RWPE2 (cell line): ENCODE results near the gene GTF2F1.
A peak's percentile ranks its signal among the peaks of the same experiment; 100 is the strongest.

ENCODE experiments used
- ATAC-seq: fragments of 200-7000 bp; cut with Tn5 transposase; 3 replicates; pipeline ENCODE4 v1.9.1; 2021; ENCODE audit warnings: low read depth
- DNase-seq: peaks from one replicate; pipeline ENCODE4 v3.0.0-alpha.2; 2020; ENCODE audit warnings: low spot score
- H3K27ac ChIP-seq: fragments of 450-650 bp; 2 replicates; pipeline ENCODE4 v1.5.1; 2017; ENCODE audit warnings: mild to moderate bottlenecking; ENCODE audit not compliant: poor library complexity, severe bottlenecking
- H3K27me3 ChIP-seq: fragments of 250-450 bp; sonication (Bioruptor Pico); 2 replicates; pipeline ENCODE4 v1.5.1; 2021; ENCODE audit warnings: mild to moderate bottlenecking, moderate library complexity; ENCODE audit not compliant: insufficient read depth, poor library complexity, severe bottlenecking
- H3K36me3 ChIP-seq: fragments of 250-450 bp; sonication (Bioruptor Pico); 2 replicates; pipeline ENCODE4 v1.5.1; 2020; ENCODE audit warnings: low read depth, mild to moderate bottlenecking, moderate library complexity
- H3K4me1 ChIP-seq: fragments of 250-450 bp; sonication (Bioruptor Pico); 2 replicates; pipeline ENCODE4 v1.5.1; 2021; ENCODE audit warnings: mild to moderate bottlenecking, moderate library complexity; ENCODE audit not compliant: insufficient read depth, poor library complexity, severe bottlenecking
- H3K4me3 ChIP-seq: fragments of 250-450 bp; sonication (Bioruptor Pico); 2 replicates; pipeline ENCODE4 v1.5.1; 2021; ENCODE audit warnings: mild to moderate bottlenecking, moderate library complexity; ENCODE audit not compliant: severe bottlenecking
- H3K9me3 ChIP-seq: fragments of 250-450 bp; sonication (Bioruptor Pico); 2 replicates; pipeline ENCODE4 v1.5.1; 2021; ENCODE audit warnings: mild to moderate bottlenecking, moderate library complexity; ENCODE audit not compliant: severe bottlenecking
- CTCF ChIP-seq: fragments of 450-650 bp; IDR thresholded peaks from one replicate; pipeline ENCODE4 v1.5.1; 2017; ENCODE audit warnings: mild to moderate bottlenecking, moderate library complexity; ENCODE audit not compliant: poor library complexity, severe bottlenecking

GTF2F1 gene

DNA sequence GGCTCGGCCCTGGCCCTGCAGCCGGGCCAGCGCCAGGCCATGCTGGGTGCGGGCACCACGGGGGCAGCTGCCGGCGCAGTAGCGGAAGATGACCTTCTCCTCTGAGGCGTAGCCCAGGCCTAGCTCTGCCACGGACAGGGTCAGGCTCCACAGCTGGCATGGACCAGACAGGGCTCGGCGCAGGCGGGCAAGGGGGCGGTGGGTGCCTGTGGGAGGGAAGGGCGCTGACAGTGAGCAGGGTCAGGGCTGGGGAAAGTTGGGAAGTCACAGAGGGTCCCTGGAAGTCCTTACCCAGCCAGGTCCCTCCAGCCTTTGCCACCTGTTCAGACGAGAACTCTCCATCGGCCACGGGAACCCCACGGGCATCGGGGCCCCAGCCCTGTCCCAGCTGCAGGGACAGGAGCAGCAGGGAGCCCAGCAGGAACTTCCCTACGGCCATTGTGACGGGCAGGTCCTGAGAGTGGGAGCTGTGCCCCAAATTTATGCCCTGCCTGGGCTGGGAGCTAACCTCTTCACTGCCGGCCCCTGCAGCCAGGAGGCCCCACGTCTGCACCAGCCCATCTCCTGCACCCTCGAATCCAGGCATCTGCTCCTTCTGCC, 17.5 kb downstream of the GTF2F1 start, which contains the start of gene PSPN:
Gene PSPN, minus strand, starts transcription at position 523 of the 600 bp plus-strand sequence. Its CDS starts 84 bp downstream, at position 439.
- Histone ChIP-seq H3K27me3 (no peaks in the 10 kb centered on the region), H3K4me3 (no peak within 1 kb of the TSS), H3K27ac (no peak within 1 kb of the TSS), H3K4me1 (no peaks in the 10 kb centered on the region), H3K9me3 (no peaks in the 10 kb centered on the region), H3K36me3 (peaks cover 13% of the 10 kb centered on the region)
- TF ChIP-seq CTCF, result no peak
- DNase-seq (no peak), ATAC-seq (no peak)

DNA sequence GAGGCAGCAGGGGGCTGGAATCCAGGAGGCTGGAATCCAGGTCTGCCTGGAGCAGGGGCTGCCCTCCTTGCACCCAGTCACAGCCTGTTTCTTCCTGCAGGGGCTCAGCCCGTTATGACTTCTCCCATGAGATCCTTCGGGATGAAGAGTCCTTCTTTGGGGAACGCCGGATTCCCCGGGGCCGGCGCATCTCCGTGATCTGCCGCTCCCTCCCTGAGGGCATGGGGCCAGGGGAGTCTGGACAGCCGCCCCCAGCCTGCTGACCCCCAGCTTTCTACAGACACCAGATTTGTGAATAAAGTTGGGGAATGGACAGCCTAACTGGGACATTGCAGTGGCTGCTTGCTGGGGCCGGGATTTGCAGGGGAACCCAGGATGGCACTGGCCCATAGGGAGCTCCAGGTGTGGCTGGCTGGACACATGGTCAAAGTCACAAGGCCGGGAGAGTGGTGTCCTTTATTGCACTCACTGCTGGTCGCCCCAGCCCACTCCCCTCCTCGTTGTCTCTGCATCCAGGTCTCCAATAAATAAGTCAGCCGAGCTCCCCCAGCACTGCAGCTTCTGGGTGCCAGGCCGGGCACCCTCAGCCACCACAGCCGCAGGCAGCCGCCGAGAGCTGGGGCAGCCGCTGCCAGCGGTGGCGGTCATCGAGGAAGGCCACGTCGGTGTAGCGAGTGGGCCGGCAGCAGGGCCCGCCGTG, 18.1 kb downstream of the GTF2F1 start:
- ATAC-seq, result no peak
- no peak for TF ChIP-seq CTCF

GRCh38 chr19:6374161-6374709, 18.7 kb downstream of the GTF2F1 start:
- H3K27ac ChIP-seq, result no peak overlapping the region
- no peak for TF ChIP-seq CTCF
- ATAC-seq (no peak), DNase-seq (no peak)
- H3K36me3 ChIP-seq, result peaks cover 2% of the 10 kb centered on the region; the same call in 1 of the 2 replicates
- H3K4me1 ChIP-seq, result no peaks in the 10 kb centered on the region
- no peaks in the 10 kb centered on the region for H3K9me3 ChIP-seq
- no peak overlapping the region for H3K4me3 ChIP-seq
- H3K27me3 ChIP-seq, result no peaks in the 10 kb centered on the region

More for the DNA sequence above, 18.1 kb downstream of the GTF2F1 start:
- Histone ChIP-seq H3K27ac (no peak overlapping the region), H3K4me1 (no peaks in the 10 kb centered on the region), H3K9me3 (no peaks in the 10 kb centered on the region), H3K4me3 (no peak overlapping the region), H3K36me3 (peaks cover 6% of the 10 kb centered on the region; the same call in 1 of the 2 replicates), H3K27me3 (no peaks in the 10 kb centered on the region)
- no peak for DNase-seq

GRCh38 chr19:6373813-6374108, 19.2 kb downstream of the GTF2F1 start:
- H3K27me3 ChIP-seq, result no peaks in the 10 kb centered on the region
- H3K4me1 ChIP-seq, result no peaks in the 10 kb centered on the region
- no peak for ATAC-seq
- DNase-seq, result no peak
- no peaks in the 10 kb centered on the region for H3K9me3 ChIP-seq
- peak overlapping the region; percentile 32 for H3K4me3 ChIP-seq
- peak overlapping the region; percentile 76 for H3K27ac ChIP-seq
- no peak for TF ChIP-seq CTCF
- H3K36me3 ChIP-seq, result no peaks in the 10 kb centered on the region
